Keratinocyte (primary cell): Measurements from ENCODE around the gene SH2D4B.

Source experiments
- EZH2 ChIP-seq: IDR thresholded peaks from one replicate; pipeline ENCODE4 v1.6.1; 2012; ENCODE audit warnings: inconsistent platforms, mild to moderate bottlenecking, low read length, moderate library complexity
- TF ChIP-seq, protein P1 (sequence below), 3 experiments: IDR thresholded peaks in 1 of 3; conservative IDR thresholded peaks in 1 of 3; optimal IDR thresholded peaks in 1 of 3; 2 replicates in 2 of 3; 3 replicates in 1 of 3; pipeline versions ENCODE3 to v1.5.1; 2011; ENCODE audit warnings: low read length in 3 of 3, mild to moderate bottlenecking in 3 of 3, moderate library complexity in 2 of 3, control low read depth in 1 of 3, inconsistent platforms in 1 of 3; ENCODE audit not compliant: insufficient read depth in 2 of 3; ENCODE audit errors: extremely low read depth in 1 of 3

DNA sequence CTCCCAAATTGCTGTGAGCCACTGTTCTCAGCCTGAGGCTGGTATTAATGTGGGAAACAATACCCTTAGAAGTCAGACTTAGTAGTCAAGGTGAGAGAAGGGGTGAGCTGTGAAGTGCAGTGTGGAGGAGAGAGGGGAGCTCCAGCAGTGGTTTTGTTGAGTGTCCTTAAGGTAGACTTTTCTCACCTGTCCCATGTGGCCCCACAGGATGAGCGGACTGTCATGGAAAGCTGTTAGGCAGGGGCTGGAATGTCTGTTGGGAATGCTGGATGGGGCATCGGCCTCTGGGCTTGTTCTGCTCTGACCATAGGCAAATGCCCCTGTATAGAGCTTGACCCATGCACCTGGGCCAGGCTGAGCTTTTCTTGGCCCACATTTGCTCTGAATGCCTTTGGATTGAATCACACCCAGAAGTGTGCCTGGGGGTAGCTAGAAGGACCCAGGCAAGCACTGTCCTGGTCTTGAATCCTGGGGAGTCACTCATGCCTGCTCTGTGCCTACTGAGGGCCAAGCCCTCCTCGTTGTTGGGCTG, 36.3 kb upstream of the SH2D4B start:
- TF ChIP-seq, protein P1, sequence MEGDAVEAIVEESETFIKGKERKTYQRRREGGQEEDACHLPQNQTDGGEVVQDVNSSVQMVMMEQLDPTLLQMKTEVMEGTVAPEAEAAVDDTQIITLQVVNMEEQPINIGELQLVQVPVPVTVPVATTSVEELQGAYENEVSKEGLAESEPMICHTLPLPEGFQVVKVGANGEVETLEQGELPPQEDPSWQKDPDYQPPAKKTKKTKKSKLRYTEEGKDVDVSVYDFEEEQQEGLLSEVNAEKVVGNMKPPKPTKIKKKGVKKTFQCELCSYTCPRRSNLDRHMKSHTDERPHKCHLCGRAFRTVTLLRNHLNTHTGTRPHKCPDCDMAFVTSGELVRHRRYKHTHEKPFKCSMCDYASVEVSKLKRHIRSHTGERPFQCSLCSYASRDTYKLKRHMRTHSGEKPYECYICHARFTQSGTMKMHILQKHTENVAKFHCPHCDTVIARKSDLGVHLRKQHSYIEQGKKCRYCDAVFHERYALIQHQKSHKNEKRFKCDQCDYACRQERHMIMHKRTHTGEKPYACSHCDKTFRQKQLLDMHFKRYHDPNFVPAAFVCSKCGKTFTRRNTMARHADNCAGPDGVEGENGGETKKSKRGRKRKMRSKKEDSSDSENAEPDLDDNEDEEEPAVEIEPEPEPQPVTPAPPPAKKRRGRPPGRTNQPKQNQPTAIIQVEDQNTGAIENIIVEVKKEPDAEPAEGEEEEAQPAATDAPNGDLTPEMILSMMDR (optimal IDR thresholded peaks at IDR 0.05 in 1 of 3, IDR thresholded peaks at IDR 0.05 in 1 of 3, conservative IDR thresholded peaks at IDR 0.05 in 1 of 3; ENCODE audit: extremely low read depth in 1 of 3, insufficient read depth in 2 of 3, low read length in 3 of 3), result no peak
- TF ChIP-seq EZH2, result no peak
